Adrenal gland (tissue), 12 donors: ENCODE measurements around the gene PKDCC. TPM values are rescaled to one million over a fixed set of nuclear protein-coding genes. Genes with fewer than 3 reads are reported as not detected.

Experiments
- DNase-seq, 7 donors: peaks; one replicate each; pipeline ENCODE4 v3.0.0-alpha.2; 2019 to 2020
- H3K27ac ChIP-seq, 5 donors: fragments of 200-600 bp; sonication (generic) in 4 of 5; 1 replicate in 3 of 5; 2 replicates in 2 of 5; pipeline versions ENCODE4 v1.5.1 to v1.8.0; 2016 to 2020; ENCODE audit warnings: mild to moderate bottlenecking in 1 of 5
- H3K27me3 ChIP-seq: fragments of 200-600 bp; 2 replicates; pipeline ENCODE4 v1.8.0; 2021
- H3K36me3 ChIP-seq, 2 donors: fragments of 200-600 bp; replicated peaks in 1 of 2; 1 replicate in 1 of 2; 2 replicates in 1 of 2; pipeline versions ENCODE4 v1.5.1 to v1.8.0; 2018 to 2022
- H3K4me1 ChIP-seq, 2 donors: fragments of 200-600 bp; replicated peaks in 1 of 2; 1 replicate in 1 of 2; 2 replicates in 1 of 2; pipeline versions ENCODE4 v1.5.1 to v1.8.0; 2018 to 2021
- H3K4me3 ChIP-seq, 4 donors: fragments of 200-600 bp; sonication (generic) in 3 of 4; one replicate each; pipeline ENCODE4 v1.5.1; 2016 to 2018
- H3K9me3 ChIP-seq, 3 donors: fragments of 200-600 bp; sonication (generic) in 1 of 3; replicated peaks in 1 of 3; 1 replicate in 2 of 3; 2 replicates in 1 of 3; pipeline versions ENCODE4 v1.5.1 to v1.8.0; 2016 to 2021
- CTCF ChIP-seq, 6 experiments: fragments of 450-650 bp in 4 of 6; fragments of 200-600 bp in 2 of 6; sonication (generic) in 1 of 6; IDR thresholded peaks; 1 replicate in 5 of 6; 2 replicates in 1 of 6; pipeline versions ENCODE4 v1.5.1 to v1.8.0; 2016 to 2021; ENCODE audit warnings: antibody characterized with exemption in 6 of 6, mild to moderate bottlenecking in 2 of 6, moderate library complexity in 1 of 6
- POLR2A ChIP-seq, 2 donors: fragments of 450-650 bp; IDR thresholded peaks; one replicate each; pipeline ENCODE4 v1.6.1; 2017; ENCODE audit warnings: antibody characterized with exemption in 2 of 2, mild to moderate bottlenecking in 2 of 2, moderate library complexity in 1 of 2
- WGBS, 4 donors: extraction: QIAGEN DNeasy Blood & Tissue Kit in 2 of 4; methylation state at CpG; one replicate each; pipeline versions ENCODE4 v1.1.5 to v1.1.7; 2013 to 2017; 5-methylcytosine and 5-hydroxymethylcytosine counted together
- intact Hi-C, 2 donors: fragments of 100-400 bp; cut with DNase I; formaldehyde crosslinking; loops; one replicate each; pipeline versions ENCODE4 v1.14.1 to v1.15.0; 2022 to 2023
- polyA plus RNA-seq, 3 donors: library from polyadenylated mRNA; stranded (reverse); fragments of 200-250 nt in 2 of 3; fragments of 350-450 nt in 1 of 3; fragmentation: Illumina TruSeq in 1 of 3; extraction: RNeasy Lipid Tissue Mini Kit (QIAGEN cat#74804) in 1 of 3; gene quantifications; one replicate each; pipeline ENCODE4 v1.2.3, GENCODE V29; 2013 to 2014
- total RNA-seq, 9 donors: library from RNA; depleted of rRNA in 4 of 9; stranded (reverse); fragments of >200 nt in 4 of 9; fragments of 120-200 nt in 1 of 9; fragmentation: NEBNext Ultra II Directional in 1 of 9; extraction: Animal tissue kit (Norgen Biotek cat#: 25700) in 1 of 9; gene quantifications; one replicate each; pipeline versions ENCODE4 v1.1.0 to v1.2.4, GENCODE V29; 2013 to 2023
- donor health status: healthy with polysubstance abuse.
- donor health status: Bipolar disorder and iron deficiency.
- donor health status: DM: yes; HTN: yes; CAD: no.
- donor health status: DM: no; HTN: no; CAD: no.
- donor health status: DM: no; HTN: no; CAD: no.
- donor health status: DM: yes; HTN: yes; CAD: no.

The PKDCC gene
- total and polyA plus RNA-seq, 12 donors: 29.7 to 170 (median 51.5) TPM

- Histone ChIP-seq H3K36me3 (no peaks in the 10 kb centered on the region), H3K27me3 (no peaks in the 10 kb centered on the region), H3K4me3 (no peak overlapping the region), H3K9me3 (no peaks in the 10 kb centered on the region), H3K4me1 (peaks cover 0 to 20% of the 10 kb centered on the region in 2 donors), H3K27ac (no peak overlapping the region)
- TF ChIP-seq POLR2A (IDR thresholded peaks at IDR 0.05) (no peak), CTCF (IDR thresholded peaks at IDR 0.05) (no peak)
- DNase-seq: no peak
- intact Hi-C loops: no loop called here
- 86 to 95% (median 92%) methylated on average over 8 of the region's 8 CpGs for WGBS, 4 donors
These were observed 19.7 kb downstream of the PKDCC start for GRCh38 chr2:42067521-42067920.

GRCh38 chr2:42068571-42069178, 20.9 kb downstream of the PKDCC start:
- 77 to 86% (median 84%) methylated on average over 12 to 13 of the region's 13 CpGs for WGBS, 4 donors
- intact Hi-C loops: no loop called here
- Histone ChIP-seq H3K27me3 (no peaks in the 10 kb centered on the region), H3K4me1 (peaks cover 0 to 19% of the 10 kb centered on the region in 2 donors), H3K27ac (no peak overlapping the region), H3K4me3 (no peak overlapping the region), H3K36me3 (no peaks in the 10 kb centered on the region), H3K9me3 (no peaks in the 10 kb centered on the region)
- TF ChIP-seq POLR2A (IDR thresholded peaks at IDR 0.05): no peak
- no peak for TF ChIP-seq CTCF (IDR thresholded peaks at IDR 0.05)
- DNase-seq: no peak

- intact Hi-C loops: no loop called here
- TF ChIP-seq CTCF (IDR thresholded peaks at IDR 0.05) (no peak), POLR2A (IDR thresholded peaks at IDR 0.05) (no peak)
- no peak overlapping the region for H3K27ac ChIP-seq
- H3K9me3 ChIP-seq: no peaks in the 10 kb centered on the region
- H3K4me3 ChIP-seq: no peak overlapping the region
- DNase-seq: no peak
- no peaks in the 10 kb centered on the region for H3K36me3 ChIP-seq
- 77 to 86% (median 78%) methylated on average over 2 of the region's 2 CpGs for WGBS, 4 donors
- H3K27me3 ChIP-seq: no peaks in the 10 kb centered on the region
- H3K4me1 ChIP-seq: peaks cover 0 to 19% of the 10 kb centered on the region in 2 donors
These were observed 21.7 kb downstream of the PKDCC start for GRCh38 chr2:42069568-42069967.

GRCh38 chr2:42071791-42072190, 24.0 kb downstream of the PKDCC start:
- WGBS, 4 donors: 44 to 70% (median 59%) methylated on average over 4 of the region's 4 CpGs
- H3K27me3 ChIP-seq: no peaks in the 10 kb centered on the region
- H3K9me3 ChIP-seq: no peaks in the 10 kb centered on the region
- H3K36me3 ChIP-seq: no peaks in the 10 kb centered on the region
- intact Hi-C loops: no loop called here
- peak overlapping the region in 2 of 5 donors; percentile 52 to 60 for H3K27ac ChIP-seq
- TF ChIP-seq CTCF (IDR thresholded peaks at IDR 0.05) (no peak), POLR2A (IDR thresholded peaks at IDR 0.05) (no peak)
- H3K4me1 ChIP-seq: peaks cover 0 to 19% of the 10 kb centered on the region in 2 donors
- no peak overlapping the region for H3K4me3 ChIP-seq
- DNase-seq: peak in 4 of 7 donors; percentile 48 to 51 (median 50)
